ENCODE results near the gene IL12B.
A peak's percentile ranks its signal among the peaks of the same experiment; 100 is the strongest.

The IL12B gene

GRCh38 chr5:159336586-159336985 is 6.3 kb upstream of the IL12B start:
- no peak for DNase-seq (ENCODE audit: low read depth, low spot score)
- H3K27ac ChIP-seq: peak overlapping the region; percentile 98

DNA sequence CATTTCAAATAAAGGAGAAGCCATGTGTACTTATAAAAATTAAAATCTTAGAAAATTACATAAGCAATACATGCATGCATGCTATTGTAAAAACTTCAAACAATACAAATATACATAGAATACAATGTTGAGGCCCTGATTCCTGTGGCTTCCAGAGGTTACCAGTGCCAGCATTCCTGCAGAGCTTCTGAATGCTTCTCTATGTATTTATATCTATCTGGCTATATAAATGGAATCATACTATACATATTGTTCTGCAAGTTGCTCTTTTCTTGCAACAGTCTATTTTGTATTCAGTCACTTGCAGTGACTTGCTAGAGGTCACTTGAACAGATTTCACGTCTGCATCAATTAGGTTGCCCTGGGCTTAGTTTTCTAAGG is 3.2 kb upstream of the IL12B start:
- DNase-seq (ENCODE audit: low read depth, low spot score): no peak

GRCh38 chr5:159332800-159333544 is 2.7 kb upstream of the IL12B start:
- no peak for DNase-seq (ENCODE audit: low read depth, low spot score)
- no peak overlapping the region for H3K27ac ChIP-seq

More for the DNA sequence above, 3.2 kb upstream of the IL12B start:
- H3K27ac ChIP-seq: no peak overlapping the region

DNA sequence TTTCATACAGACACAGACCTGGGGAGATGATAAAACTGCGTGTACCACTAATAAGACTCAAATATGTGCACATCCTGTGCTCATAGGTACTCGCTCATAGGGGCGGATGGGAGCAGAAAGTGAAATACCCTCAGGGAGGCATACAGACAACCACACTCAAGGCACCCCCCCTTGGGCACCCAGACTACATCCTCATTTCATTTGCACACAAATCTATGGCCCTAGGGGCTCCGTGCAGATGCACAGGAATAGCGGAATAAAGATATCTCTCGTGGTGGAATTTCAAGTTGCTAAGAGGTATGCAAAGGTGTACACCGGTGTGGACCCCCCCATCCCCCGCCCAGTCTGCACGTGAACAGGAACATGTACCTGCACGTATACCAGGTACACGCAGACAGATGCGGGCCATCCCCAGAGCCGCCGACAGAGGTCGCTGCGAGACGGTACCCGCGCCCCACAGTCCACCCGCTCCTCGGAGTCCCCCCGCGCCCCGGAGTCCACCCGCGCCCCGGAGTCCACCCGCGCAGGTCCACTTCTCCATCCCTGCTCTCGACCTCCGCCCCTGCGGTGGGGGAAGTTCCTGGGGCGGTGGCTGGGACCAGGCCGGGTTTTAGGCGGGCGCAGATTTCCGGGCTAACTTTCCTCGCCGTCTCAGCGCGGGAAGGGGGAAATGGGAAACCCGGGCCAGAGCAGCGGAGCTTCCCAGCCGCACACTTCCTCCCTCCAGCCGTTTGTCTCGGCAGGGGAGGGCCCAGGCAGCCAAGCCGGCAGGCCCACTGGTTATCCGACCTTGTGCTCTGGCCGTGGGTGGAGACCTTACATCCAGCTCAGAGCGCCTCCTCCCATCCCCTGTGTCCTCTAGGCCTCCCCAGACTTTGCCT is 1.0 kb upstream of the IL12B start:
- no peak for DNase-seq (ENCODE audit: low read depth, low spot score)
- no peak overlapping the region for H3K27ac ChIP-seq

- DNase-seq (ENCODE audit: low read depth, low spot score): no peak
- H3K27ac ChIP-seq: no peak overlapping the region
These were observed 5.3 kb downstream of the IL12B start for GRCh38 chr5:159324986-159325385.

- no peak for DNase-seq (ENCODE audit: low read depth, low spot score)
- H3K27ac ChIP-seq: no peak overlapping the region
These were observed 6.1 kb downstream of the IL12B start for GRCh38 chr5:159324102-159324755.

GRCh38 chr5:159322180-159322579 is 8.1 kb downstream of the IL12B start:
- no peak overlapping the region for H3K27ac ChIP-seq
- no peak for DNase-seq (ENCODE audit: low read depth, low spot score)

DNA sequence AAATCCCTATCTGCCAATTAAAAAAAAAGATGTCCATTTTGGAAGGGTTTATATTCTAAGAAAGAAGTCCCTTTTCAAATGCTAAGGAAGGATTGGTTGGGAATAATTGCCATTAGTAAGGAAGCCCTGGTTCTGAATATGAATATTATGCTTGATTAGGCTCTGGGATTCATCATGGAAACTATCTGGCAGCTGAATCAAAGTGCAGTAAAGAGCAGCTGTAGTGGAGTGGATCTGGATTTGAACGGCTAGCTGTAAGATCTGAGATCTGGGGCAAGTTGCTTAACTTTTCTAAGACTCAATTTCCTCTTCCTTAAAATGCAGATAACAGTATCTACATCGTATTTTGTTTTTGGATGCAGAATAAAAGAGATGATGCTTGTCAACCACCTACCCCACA is 10.5 kb downstream of the IL12B start:
- DNase-seq (ENCODE audit: low read depth, low spot score): no peak
- H3K27ac ChIP-seq: no peak overlapping the region

- DNase-seq (ENCODE audit: low read depth, low spot score): no peak
- no peak overlapping the region for H3K27ac ChIP-seq
These were observed 10.9 kb downstream of the IL12B start for GRCh38 chr5:159319363-159319762.

DNA sequence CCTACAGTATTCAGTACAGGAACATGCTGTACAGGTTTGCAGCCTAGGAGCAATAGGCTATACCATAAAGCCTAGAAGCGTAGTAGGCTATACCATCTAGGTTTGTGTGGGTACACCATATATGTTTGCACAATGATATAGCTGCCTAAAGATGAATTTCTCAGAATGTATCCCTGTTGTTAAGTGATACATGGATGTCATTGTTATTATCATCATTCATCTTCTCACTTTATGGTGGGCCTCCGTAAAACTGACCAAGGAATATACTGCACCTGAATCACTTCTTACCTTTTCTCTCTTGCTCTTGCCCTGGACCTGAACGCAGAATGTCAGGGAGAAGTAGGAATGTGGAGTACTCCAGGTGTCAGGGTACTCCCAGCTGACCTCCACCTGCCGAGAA is 11.8 kb downstream of the IL12B start:
- H3K27ac ChIP-seq: no peak overlapping the region
- no peak for DNase-seq (ENCODE audit: low read depth, low spot score)

- no peak for DNase-seq (ENCODE audit: low read depth, low spot score)
- H3K27ac ChIP-seq: no peak overlapping the region
These were observed 12.4 kb downstream of the IL12B start for GRCh38 chr5:159317849-159318248.

GRCh38 chr5:159316519-159317383 is 13.5 kb downstream of the IL12B start:
- H3K27ac ChIP-seq: no peak overlapping the region
- no peak for DNase-seq (ENCODE audit: low read depth, low spot score)

DNA sequence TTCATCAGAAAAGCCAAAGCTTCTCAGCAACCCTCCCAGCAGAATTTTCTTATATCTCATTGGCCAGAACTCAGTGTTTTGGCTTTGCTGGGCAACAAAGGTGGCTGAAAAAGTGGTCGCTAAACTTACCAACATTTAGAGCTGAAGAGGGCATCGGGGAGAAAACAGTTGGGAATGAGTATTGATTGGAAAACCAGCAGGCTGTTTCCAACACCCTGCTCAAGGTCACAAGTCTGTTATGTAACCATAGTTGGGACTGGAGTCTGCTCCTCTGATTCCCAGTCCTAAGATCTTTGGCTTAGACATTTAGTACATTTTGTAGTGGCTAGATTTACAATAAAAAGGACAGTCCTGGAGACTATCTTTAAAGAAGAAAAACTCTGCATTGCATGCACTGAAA is 17.1 kb downstream of the IL12B start:
- DNase-seq (ENCODE audit: low read depth, low spot score): no peak
- no peak overlapping the region for H3K27ac ChIP-seq

DNA sequence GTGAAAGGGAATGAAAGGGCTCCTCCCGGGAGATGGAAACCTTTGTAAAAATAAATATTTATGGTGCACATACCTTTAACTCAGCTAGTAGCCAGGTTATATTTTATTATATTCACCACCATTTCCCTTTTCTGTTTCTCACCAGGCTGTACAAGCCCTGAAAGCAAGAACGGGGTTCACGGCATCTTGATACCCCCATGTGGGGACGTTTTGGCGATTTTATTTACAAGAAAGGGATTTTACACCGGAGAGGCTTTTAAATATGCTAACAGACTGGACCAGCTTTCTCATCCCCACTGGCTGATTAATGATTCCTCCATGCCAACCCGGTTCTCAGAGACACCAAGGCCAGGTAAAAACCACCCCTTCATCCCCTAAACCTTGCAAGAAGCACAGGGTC is 19.2 kb downstream of the IL12B start:
- H3K27ac ChIP-seq: no peak overlapping the region

DNA sequence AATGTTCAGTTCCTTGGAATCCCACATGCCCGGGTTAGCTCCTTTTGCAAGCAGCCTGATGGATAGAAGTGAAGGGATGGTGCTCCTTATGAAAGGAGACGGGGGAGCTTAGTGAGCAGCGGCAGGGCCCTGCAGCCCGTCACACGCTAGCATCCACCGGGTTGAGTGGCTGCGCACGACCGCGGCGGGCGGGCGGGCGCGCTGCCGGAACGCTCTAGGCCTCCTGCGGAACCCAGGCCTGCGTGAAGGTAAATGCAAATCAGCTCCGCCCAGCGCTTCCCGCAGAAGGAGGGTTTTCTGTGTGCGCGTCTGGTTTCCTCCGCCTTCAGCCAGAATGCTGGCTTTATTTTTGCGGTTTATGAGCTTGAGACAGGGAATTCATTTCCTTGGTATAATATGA is 19.8 kb downstream of the IL12B start:
- no peak for DNase-seq (ENCODE audit: low read depth, low spot score)

More for the DNA sequence above, 19.2 kb downstream of the IL12B start:
- DNase-seq (ENCODE audit: low read depth, low spot score): no peak

GRCh38 chr5:159309689-159310433 is 20.4 kb downstream of the IL12B start:
- DNase-seq (ENCODE audit: low read depth, low spot score): no peak
- H3K27ac ChIP-seq: no peak overlapping the region

More for the DNA sequence above, 19.8 kb downstream of the IL12B start:
- H3K27ac ChIP-seq: no peak overlapping the region

DNA sequence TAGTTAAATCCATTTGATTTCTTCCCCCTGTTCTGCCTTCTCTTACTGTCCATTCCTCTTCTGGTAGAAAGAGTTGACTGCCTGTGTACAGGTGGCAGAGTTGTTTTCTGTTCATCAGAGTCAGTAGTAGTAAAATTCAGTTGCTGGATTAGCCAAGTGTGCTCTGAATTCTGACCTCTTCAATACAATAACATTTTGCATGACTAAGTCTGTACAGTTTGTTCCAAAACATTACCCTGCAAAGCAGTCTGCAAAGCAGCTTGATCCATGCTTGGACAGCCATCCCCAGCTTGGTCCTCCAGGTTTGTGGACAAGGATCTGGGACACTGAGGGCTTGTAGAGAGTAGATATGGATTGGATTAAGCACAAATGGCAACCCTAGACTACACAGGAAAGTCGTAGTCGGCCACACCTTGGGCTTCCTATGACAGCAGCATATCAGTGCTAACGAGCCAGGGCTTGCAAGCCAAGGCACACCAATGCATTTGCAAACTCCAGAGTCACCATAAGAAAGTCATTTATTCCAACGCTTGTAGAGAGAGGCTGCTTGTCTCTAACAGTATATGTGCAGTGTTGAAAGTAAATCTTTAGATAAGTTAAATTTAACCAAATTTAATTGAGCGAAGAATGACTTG is 25.2 kb downstream of the IL12B start:
- DNase-seq (ENCODE audit: low read depth, low spot score): no peak
- H3K27ac ChIP-seq: no peak overlapping the region

GRCh38 chr5:159303286-159303685 is 27.0 kb downstream of the IL12B start:
- H3K27ac ChIP-seq: no peak overlapping the region
- DNase-seq (ENCODE audit: low read depth, low spot score): no peak
